Measurements from ENCODE around the gene PRRT1.

- TF ChIP-seq RAD21 (conservative IDR thresholded peaks at IDR 0.05 in 1 of 2, IDR thresholded peaks at IDR 0.05 in 1 of 2) = no peak
- TF ChIP-seq CTCF (IDR thresholded peaks at IDR 0.05) = no peak
- TF ChIP-seq MAFK (IDR thresholded peaks at IDR 0.05; ENCODE audit: partially characterized antibody) = no peak
- no peak for TF ChIP-seq PBX3 (IDR thresholded peaks at IDR 0.05)
- no peak for TF ChIP-seq POLR2A (IDR thresholded peaks at IDR 0.05; ENCODE audit: low read length)
- no peak for TF ChIP-seq MAZ (IDR thresholded peaks at IDR 0.05; ENCODE audit: borderline replicate concordance, low read depth, low read length)
- TF ChIP-seq CEBPB (IDR thresholded peaks at IDR 0.05) = no peak
- TF ChIP-seq EP300 (IDR thresholded peaks at IDR 0.05) = no peak
- no peak for TF ChIP-seq HDAC2 (IDR thresholded peaks at IDR 0.05)
Observed at GRCh38 chr6:32189742-32190053, 38.0 kb upstream of the PRRT1 start.
